DOHH2 (cell line): ENCODE measurements around the gene TCF12.

Source experiments
- EZH2phosphoT487 ChIP-seq: fragments of 200-600 bp; sonication (generic); IDR thresholded peaks from 2 replicates; pipeline ENCODE4 v1.6.1; 2017; ENCODE audit warnings: borderline replicate concordance, mild to moderate bottlenecking, antibody characterized with exemption, low read length, moderate library complexity, mixed read lengths
- TF ChIP-seq, protein P1 (sequence below): fragments of 200-600 bp; sonication (generic); IDR thresholded peaks from one replicate; pipeline ENCODE4 v1.5.1; 2014; ENCODE audit warnings: antibody characterized with exemption, mild to moderate bottlenecking, low read depth, low read length; ENCODE audit not compliant: poor library complexity, severe bottlenecking

DNA sequence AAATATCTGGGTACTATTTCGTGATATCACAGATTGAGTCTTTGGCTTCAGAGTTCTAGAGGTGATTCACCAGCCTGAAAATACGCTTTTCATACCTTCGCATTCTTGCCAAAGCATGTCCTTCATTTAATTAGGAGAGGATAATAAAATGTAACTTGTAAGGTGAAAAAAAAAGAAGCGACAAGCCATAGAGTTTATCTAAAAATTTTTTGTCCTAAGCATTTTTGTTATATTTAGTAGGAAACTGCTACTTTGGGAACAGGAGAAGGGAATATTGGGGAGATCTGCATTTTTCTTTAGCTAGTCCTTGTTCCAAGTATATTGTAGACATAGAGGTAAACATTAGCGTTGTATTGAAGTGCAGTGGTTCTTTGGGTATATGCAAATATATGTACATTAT lies 120.1 kb downstream of the TCF12 start:
- TF ChIP-seq, protein P1, sequence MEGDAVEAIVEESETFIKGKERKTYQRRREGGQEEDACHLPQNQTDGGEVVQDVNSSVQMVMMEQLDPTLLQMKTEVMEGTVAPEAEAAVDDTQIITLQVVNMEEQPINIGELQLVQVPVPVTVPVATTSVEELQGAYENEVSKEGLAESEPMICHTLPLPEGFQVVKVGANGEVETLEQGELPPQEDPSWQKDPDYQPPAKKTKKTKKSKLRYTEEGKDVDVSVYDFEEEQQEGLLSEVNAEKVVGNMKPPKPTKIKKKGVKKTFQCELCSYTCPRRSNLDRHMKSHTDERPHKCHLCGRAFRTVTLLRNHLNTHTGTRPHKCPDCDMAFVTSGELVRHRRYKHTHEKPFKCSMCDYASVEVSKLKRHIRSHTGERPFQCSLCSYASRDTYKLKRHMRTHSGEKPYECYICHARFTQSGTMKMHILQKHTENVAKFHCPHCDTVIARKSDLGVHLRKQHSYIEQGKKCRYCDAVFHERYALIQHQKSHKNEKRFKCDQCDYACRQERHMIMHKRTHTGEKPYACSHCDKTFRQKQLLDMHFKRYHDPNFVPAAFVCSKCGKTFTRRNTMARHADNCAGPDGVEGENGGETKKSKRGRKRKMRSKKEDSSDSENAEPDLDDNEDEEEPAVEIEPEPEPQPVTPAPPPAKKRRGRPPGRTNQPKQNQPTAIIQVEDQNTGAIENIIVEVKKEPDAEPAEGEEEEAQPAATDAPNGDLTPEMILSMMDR = no peak
- TF ChIP-seq EZH2phosphoT487 = no peak
